Fibroblast of villous mesenchyme (primary cell): ENCODE results near the gene ADAM10. TPM values are rescaled to one million over a fixed set of nuclear protein-coding genes. Genes with fewer than 3 reads are reported as not detected.

Source experiments
- DNase-seq: peaks from one replicate; pipeline ENCODE4 v3.0.0-alpha.2; 2010; ENCODE audit warnings: low read depth
- H3K4me3 ChIP-seq: 2 replicates; pipeline ENCODE4 v1.5.1; 2011; ENCODE audit warnings: low read depth, mild to moderate bottlenecking, low read length
- total RNA-seq: library from RNA; depleted of rRNA; stranded (reverse); fragments of >200 nt; gene quantifications from 2 replicates; pipeline ENCODE4 v1.2.3, GENCODE V29; 2012
- TF ChIP-seq, protein P1 (sequence below): IDR thresholded peaks from 2 replicates; pipeline ENCODE4 v1.5.1; 2012; ENCODE audit warnings: low read depth, mild to moderate bottlenecking, low read length; ENCODE audit not compliant: insufficient read depth

The ADAM10 gene, protein sequence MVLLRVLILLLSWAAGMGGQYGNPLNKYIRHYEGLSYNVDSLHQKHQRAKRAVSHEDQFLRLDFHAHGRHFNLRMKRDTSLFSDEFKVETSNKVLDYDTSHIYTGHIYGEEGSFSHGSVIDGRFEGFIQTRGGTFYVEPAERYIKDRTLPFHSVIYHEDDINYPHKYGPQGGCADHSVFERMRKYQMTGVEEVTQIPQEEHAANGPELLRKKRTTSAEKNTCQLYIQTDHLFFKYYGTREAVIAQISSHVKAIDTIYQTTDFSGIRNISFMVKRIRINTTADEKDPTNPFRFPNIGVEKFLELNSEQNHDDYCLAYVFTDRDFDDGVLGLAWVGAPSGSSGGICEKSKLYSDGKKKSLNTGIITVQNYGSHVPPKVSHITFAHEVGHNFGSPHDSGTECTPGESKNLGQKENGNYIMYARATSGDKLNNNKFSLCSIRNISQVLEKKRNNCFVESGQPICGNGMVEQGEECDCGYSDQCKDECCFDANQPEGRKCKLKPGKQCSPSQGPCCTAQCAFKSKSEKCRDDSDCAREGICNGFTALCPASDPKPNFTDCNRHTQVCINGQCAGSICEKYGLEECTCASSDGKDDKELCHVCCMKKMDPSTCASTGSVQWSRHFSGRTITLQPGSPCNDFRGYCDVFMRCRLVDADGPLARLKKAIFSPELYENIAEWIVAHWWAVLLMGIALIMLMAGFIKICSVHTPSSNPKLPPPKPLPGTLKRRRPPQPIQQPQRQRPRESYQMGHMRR
- total RNA-seq = 135 and 200 TPM in 2 replicates

DNA sequence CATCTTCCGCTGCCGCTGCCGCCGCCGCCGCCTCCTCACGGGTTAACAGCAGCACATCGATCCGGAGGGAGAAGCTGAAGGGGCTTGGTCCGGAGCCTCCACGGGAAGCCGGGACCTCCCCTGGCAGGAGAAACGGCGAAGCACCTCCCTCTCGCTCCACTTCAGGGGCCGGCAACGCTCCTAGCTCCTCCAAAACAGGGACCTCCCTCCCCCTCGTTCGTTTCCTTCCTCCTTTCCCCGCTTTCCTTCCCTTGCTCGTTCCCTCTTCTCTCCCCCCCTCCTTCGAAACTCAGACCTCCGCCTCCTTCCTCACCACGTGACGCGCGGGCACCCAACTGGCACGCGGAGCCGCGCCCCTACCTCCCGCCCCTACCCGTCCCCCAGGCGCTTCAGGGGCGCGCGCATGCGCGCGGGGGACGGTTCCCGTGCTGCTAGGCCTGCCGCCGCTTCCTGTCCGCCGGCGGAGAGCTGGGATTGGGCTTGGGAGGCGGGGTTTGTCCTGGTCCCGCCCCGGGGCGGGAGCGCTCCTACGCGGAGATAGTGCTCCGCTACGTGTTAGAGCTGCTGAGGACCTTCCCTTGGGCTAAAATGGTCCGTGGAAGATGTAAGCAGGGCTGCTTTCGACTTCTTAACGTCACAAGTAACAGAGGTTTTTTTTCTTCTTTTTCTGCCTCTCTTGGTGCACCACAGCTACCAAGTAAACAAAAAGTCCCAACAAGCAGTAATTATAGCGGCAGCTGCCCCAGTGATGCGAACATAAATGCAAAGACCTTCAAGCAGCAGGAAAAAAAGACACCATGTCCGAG is at the start of gene ADAM10:
Gene ADAM10 (minus strand): TSS at position 176 of the 806 bp plus-strand sequence. CDS start 173 bp downstream, at position 3.
- H3K4me3 ChIP-seq = peak within 1 kb of the TSS; percentile 91
- TF ChIP-seq, protein P1, sequence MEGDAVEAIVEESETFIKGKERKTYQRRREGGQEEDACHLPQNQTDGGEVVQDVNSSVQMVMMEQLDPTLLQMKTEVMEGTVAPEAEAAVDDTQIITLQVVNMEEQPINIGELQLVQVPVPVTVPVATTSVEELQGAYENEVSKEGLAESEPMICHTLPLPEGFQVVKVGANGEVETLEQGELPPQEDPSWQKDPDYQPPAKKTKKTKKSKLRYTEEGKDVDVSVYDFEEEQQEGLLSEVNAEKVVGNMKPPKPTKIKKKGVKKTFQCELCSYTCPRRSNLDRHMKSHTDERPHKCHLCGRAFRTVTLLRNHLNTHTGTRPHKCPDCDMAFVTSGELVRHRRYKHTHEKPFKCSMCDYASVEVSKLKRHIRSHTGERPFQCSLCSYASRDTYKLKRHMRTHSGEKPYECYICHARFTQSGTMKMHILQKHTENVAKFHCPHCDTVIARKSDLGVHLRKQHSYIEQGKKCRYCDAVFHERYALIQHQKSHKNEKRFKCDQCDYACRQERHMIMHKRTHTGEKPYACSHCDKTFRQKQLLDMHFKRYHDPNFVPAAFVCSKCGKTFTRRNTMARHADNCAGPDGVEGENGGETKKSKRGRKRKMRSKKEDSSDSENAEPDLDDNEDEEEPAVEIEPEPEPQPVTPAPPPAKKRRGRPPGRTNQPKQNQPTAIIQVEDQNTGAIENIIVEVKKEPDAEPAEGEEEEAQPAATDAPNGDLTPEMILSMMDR = no peak
- peak; percentile 99 for DNase-seq

DNA sequence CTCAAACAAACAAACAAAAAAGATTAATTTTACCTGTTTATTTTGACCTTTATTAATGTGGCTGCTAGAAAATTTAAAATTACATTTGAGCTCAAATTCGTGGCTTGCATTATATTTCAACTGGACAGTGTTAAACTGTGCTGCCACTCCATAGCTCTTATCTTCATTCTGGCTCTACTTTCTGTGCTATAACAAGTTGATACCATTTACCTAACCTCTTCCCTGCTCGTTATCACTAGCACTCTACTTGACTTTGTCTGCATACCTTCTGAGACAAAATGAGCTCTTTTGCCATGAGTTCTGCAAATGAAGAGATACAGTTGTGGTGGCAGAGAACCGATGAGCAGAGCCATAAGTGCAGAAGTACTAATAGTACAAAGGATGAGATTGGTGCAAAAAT is 48.0 kb upstream of the ADAM10 start:
- H3K4me3 ChIP-seq = no peak overlapping the region
- DNase-seq = no peak
- TF ChIP-seq, protein P1 = no peak

DNA sequence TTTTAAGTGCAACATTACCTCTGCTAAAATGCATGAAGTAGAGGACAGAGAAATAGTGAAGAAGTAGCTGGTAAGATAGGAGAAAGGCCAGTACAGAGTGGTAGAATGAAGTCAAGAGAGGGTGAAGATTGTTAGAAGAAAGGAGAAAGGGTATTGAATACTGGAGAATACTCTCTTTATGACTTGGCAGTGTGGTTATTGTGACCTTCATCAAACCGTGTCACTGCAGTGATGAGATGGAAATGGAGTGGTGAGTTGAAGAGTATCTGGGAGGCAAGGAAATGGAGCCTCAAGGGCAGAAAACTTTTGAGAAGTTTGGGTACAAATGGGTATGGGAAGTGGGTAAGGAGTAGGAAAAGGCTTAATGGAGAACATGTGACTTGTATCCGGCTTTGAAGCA is 46.3 kb upstream of the ADAM10 start:
- TF ChIP-seq, protein P1 = no peak
- DNase-seq = no peak
- no peak overlapping the region for H3K4me3 ChIP-seq

DNA sequence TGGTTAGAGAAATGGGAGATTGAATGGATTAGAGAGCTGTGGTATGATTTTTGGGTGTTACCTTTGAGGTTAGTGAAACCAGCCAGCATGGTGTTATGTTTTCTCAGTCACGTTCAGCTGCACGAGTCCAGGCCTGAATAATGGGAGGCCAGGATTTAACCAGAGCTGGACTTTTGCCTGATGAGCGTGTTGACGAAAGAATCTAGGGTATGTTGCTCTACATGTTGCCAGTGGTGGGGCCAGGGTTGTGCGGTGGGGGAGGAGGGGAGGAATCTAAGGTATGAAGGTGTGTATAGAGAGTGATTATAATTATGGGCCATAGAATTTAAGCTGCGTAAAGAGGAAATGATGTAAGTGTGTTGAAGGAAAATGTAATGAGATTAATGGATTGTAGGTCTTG is 44.4 kb upstream of the ADAM10 start:
- no peak overlapping the region for H3K4me3 ChIP-seq
- TF ChIP-seq, protein P1 = no peak
- DNase-seq = no peak

DNA sequence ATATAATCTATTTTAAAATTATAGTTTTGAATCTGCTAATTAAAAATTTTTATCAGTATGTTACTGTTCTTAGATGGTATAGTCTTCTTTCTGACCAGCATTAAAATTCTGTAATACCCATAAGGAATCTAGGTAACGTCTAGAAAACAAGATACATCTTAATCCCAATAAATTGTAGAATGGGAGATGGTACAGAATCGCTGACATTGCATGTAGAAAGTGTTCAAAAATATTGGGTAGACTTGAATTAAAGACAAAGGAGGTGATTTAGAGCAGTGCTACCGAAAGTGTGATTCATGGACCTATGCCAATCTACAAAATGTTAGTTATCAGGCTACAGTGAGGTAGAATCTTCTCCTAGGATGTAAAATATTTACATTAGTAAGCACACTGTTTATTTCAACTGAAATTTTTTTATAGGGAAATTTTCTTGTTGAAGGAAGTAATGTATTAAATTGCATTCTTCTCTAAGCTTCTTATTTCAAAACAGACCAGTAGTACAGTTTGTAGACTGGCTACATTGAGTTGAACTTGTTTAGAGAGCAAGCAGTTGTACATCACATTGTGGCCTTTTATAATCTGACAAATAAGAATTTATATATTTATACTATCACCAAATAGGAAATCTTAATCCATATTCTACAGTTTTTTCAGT is 38.7 kb upstream of the ADAM10 start:
- H3K4me3 ChIP-seq = no peak overlapping the region
- TF ChIP-seq, protein P1 = no peak
- no peak for DNase-seq

DNA sequence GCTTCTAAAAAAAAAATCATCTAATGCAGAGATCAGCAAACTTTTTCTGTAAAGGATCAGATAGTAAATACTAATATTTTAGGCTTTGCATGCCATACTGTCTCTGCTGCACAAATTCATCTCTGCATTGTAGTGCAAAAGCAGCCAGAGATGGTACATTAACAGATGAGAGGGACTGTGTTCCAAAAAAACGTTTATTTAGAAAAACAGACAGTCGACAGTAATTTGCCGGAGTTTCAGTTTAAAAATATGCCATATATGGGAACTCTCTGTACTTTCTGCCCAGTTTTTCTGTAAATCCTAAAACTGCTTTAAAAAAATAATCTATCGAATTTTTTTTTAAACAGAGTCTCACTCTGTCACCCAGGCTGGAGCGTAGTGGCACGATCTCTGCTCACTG is 35.8 kb upstream of the ADAM10 start:
- DNase-seq = no peak
- TF ChIP-seq, protein P1 = no peak
- H3K4me3 ChIP-seq = no peak overlapping the region
